ENCODE measurements around the gene RPS3A.

- no peak for TF ChIP-seq CTCF (IDR thresholded peaks at IDR 0.05)
- TF ChIP-seq POLR2A (IDR thresholded peaks at IDR 0.05) = no peak
These were observed 7.6 kb downstream of the RPS3A start for GRCh38 chr4:151107063-151107462.
